ENCODE results near the gene LHFPL2. TPM values are rescaled to one million over a fixed set of nuclear protein-coding genes. Genes with fewer than 3 reads are reported as not detected.

The LHFPL2 gene
- total and polyA plus RNA-seq, 3 donors from 2014 or later: 24.8 to 48.6 (median 42.8) TPM

- peak overlapping the region in 1 of 2 donors; percentile 46 for H3K27ac ChIP-seq
- intact Hi-C loops (cut with DNase I; ENCODE audit: low total_unique reads): loop anchor here (10.0 kb wide), 1 partner anchor 94 kb away; no protein-coding TSS in a partner anchor
- 69 to 79% methylated on average over 8 to 10 of the region's 10 CpGs for WGBS, 2 donors
These were observed 107.4 kb downstream of the LHFPL2 start for GRCh38 chr5:78541086-78541654.

GRCh38 chr5:78540335-78541085 lies 108.1 kb downstream of the LHFPL2 start:
- Histone ChIP-seq H3K4me1 (peaks cover 21% of the 10 kb centered on the region), H3K36me3 (ENCODE audit: low read depth, missing control alignments) (no peaks in the 10 kb centered on the region), H3K9me3 (no peaks in the 10 kb centered on the region), H3K27ac (peak overlapping the region in 1 of 2 donors; percentile 46), H3K4me3 (no peak overlapping the region), H3K27me3 (no peaks in the 10 kb centered on the region)
- TF ChIP-seq CTCF (IDR thresholded peaks at IDR 0.05): no peak
- TF ChIP-seq POLR2A (IDR thresholded peaks at IDR 0.05): no peak
- 47 to 54% methylated on average over 3 to 7 of the region's 7 CpGs for WGBS, 2 donors
- DNase-seq: no peak
- intact Hi-C loops (cut with DNase I; ENCODE audit: low total_unique reads): loop anchor here (10.0 kb wide), 1 partner anchor 94 kb away; no protein-coding TSS in a partner anchor

More at GRCh38 chr5:78541086-78541654, 107.4 kb downstream of the LHFPL2 start:
- no peaks in the 10 kb centered on the region for H3K27me3 ChIP-seq
- no peak for DNase-seq
- H3K4me3 ChIP-seq: no peak overlapping the region
- H3K4me1 ChIP-seq: peaks cover 21% of the 10 kb centered on the region
- no peak for TF ChIP-seq POLR2A (IDR thresholded peaks at IDR 0.05)
- H3K36me3 ChIP-seq (ENCODE audit: low read depth, missing control alignments): no peaks in the 10 kb centered on the region
- no peaks in the 10 kb centered on the region for H3K9me3 ChIP-seq

GRCh38 chr5:78538240-78538850 lies 110.2 kb downstream of the LHFPL2 start:
- no peaks in the 10 kb centered on the region for H3K36me3 ChIP-seq (ENCODE audit: low read depth, missing control alignments)
- intact Hi-C loops (cut with DNase I; ENCODE audit: low total_unique reads): no loop called here
- no peak for TF ChIP-seq CTCF (IDR thresholded peaks at IDR 0.05)
- TF ChIP-seq POLR2A (IDR thresholded peaks at IDR 0.05): no peak
- no peak overlapping the region for H3K4me3 ChIP-seq
- H3K4me1 ChIP-seq: peaks cover 32% of the 10 kb centered on the region
- DNase-seq: no peak
- 84 to 95% methylated on average over 3 of the region's 3 CpGs for WGBS, 2 donors
- no peak overlapping the region for H3K27ac ChIP-seq
- no peaks in the 10 kb centered on the region for H3K27me3 ChIP-seq
- H3K9me3 ChIP-seq: no peaks in the 10 kb centered on the region

GRCh38 chr5:78537821-78538220 lies 110.8 kb downstream of the LHFPL2 start:
- intact Hi-C loops (cut with DNase I; ENCODE audit: low total_unique reads): no loop called here
- DNase-seq: no peak
- H3K27ac ChIP-seq: no peak overlapping the region

More at GRCh38 chr5:78537821-78538220, 110.8 kb downstream of the LHFPL2 start:
- TF ChIP-seq CTCF (IDR thresholded peaks at IDR 0.05) (peak in 2 of 3 experiments; percentile 27 to 32), POLR2A (IDR thresholded peaks at IDR 0.05) (no peak)
- Histone ChIP-seq H3K4me3 (no peak overlapping the region), H3K36me3 (ENCODE audit: low read depth, missing control alignments) (no peaks in the 10 kb centered on the region), H3K9me3 (no peaks in the 10 kb centered on the region), H3K27me3 (no peaks in the 10 kb centered on the region), H3K4me1 (peaks cover 32% of the 10 kb centered on the region)
- 38 to 59% methylated on average over 5 of the region's 5 CpGs for WGBS, 2 donors

Measured in testis (tissue), 3 donors.